Epithelial cell of alveolus of lung (primary cell): ENCODE measurements around the gene UNC5CL. TPM values are rescaled to one million over a fixed set of nuclear protein-coding genes. Genes with fewer than 3 reads are reported as not detected.

Experiments
- total RNA-seq: library from RNA; depleted of rRNA; stranded (reverse); fragments of >200 nt; gene quantifications from 2 replicates; pipeline ENCODE4 v1.2.1, GENCODE V29; 2015

The UNC5CL gene
- 0.13 and 0.32 TPM in 2 replicates for total RNA-seq

DNA sequence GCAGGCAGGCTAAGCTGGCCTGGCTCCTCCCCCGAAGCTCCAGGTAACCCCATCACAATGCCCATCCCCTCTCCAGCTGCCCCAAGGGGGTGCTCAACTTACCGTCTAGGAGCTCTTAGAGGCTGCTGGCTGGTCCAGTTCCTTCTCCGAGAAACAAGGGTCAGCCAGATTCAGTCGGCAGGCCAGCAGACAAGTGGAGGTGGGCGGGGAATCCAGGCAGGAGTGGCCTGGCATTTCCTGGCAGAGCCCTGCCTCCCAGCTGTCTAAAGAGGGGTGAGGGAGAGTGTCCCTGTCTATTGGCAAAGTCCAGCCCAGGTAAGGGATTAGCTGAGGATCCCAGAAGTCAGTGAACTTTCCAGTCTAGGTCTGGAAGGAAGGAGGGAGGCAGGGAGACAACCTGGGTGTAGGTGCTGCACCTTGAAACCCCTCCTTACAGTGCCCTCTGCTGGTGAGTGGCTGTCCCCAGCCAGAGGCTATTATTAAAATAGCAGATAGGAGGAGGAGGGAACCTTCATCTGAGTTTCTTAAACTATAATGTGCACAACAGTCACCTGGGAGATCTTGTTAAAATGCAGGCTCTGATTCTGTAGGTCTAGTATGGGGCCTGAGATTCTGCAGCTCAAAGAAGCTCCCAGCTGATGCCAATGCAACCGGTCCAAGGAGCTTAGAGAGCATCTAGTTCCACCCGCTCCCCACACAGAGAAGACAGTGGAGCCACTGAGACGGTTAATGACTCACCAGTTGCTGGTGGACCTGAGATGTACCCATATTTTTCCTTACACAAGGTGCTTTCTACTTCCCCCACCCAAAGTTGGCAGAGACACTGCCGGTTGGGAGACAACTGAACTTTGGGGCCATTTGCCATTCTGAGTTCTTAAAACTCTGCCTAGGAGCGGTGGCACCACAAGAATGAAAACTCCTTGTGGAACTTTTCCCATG lies at the start of gene UNC5CL:
Gene UNC5CL, minus strand, starts transcription at position 162 of the 939 bp plus-strand sequence. CDS start 4,147 bp downstream, outside the sequence.

DNA sequence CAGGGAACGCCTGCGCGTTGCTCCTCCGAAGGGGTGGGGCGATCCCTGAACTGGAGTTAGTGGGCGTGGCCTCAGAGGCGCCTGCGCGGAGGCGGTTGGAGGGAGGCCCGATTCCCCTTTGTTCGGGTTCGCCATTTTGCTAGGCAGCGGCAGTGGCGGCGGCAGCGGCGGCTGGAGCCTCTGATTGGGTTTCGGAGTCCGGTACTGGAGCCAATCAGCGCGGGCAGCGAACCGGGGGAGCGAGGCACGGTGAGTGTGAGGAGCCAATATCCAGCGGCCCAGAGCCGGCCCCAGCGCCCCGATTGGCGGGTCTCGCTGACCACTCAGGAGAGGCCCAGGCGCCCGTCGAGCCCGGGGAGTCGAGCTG lies 33.8 kb upstream of the UNC5CL start, which contains the start of gene NFYA:
Gene NFYA, plus strand, starts transcription at position 139 of the 367 bp plus-strand sequence. CDS start 6,116 bp downstream, outside the sequence.

DNA sequence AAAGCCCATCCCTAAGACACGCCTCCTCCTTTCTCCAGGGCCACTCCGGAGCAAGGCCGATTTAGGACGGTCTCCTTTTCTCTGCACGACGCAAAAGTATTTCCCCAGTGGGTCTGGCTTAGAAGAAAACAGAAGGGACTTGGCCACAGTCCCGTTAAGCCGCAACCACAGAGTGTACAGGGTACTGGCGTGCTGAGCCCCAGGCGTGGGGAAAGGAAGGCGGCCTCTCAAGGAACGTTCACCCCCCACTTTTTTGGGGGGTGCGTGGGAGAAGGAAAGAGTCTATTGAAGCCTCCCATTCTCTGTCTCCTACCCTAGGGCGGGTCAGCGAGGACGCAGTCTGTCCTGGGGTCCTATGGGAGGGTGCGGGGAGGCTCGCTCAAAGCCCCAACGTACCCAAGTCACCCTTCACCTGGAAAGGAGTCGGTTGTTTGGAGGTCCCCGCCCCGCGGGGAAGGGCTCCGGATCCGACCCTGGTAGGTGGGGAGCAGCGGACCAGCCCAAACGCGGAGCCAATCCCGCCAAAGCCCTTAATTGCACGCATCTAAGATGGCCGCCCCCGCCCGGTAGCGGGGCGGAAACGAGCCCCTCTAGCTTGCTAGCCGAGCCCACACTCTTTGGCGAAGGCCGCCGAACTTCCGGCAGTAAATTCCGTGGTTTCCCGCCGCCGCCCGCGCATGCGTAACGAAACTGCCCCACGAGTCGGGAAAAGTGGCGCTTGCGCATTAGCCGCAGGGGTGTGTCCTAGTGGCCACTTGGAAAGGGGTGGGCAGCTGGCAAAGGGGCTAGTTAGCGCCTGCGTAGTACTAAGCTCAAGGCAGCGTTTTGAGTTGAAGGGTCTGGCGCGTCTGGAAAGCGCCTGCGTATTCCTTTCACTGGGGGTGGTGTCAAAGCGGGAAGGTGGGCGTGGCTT lies 33.2 kb upstream of the UNC5CL start, which contains the start of gene OARD1:
Gene OARD1, minus strand, starts transcription at position 434 of the 913 bp plus-strand sequence. CDS start 722 bp downstream, outside the sequence.

GRCh38 chr6:41053041-41053440 lies 14.0 kb upstream of the UNC5CL start, which contains the start of gene APOBEC2:
Gene APOBEC2, plus strand, starts transcription at chr6:41053202. Its CDS starts 146 bp downstream, at chr6:41053348.

GRCh38 chr6:41042226-41043055 lies 3.4 kb upstream of the UNC5CL start, which contains the start of gene TSPO2:
Gene TSPO2, plus strand, starts transcription at chr6:41042467. Its CDS starts 519 bp downstream, at chr6:41042986.

Other genes with a start within 250 kb of the UNC5CL start
- not detected in 2 replicates for gene TSPO2, start 3.2 kb upstream of the UNC5CL start, total RNA-seq
- gene APOBEC2, start 14.0 kb upstream of the UNC5CL start, total RNA-seq, result not detected in 2 replicates
- 7.9 and 12.8 TPM in 2 replicates for gene OARD1, start 33.1 kb upstream of the UNC5CL start, total RNA-seq
- gene NFYA, start 33.8 kb upstream of the UNC5CL start, total RNA-seq, result 13.8 and 18.1 TPM in 2 replicates
- not detected in 2 replicates for gene TREML1, start 115.1 kb upstream of the UNC5CL start, total RNA-seq
- not detected in 2 replicates for gene TREM2, start 123.9 kb upstream of the UNC5CL start, total RNA-seq
- under 0.01 TPM in 1 of 2 replicates, not detected in the other for gene TREML2, start 161.9 kb upstream of the UNC5CL start, total RNA-seq
- gene TREML4, start 189.1 kb upstream of the UNC5CL start, total RNA-seq, result 0.13 TPM in 1 of 2 replicates, not detected in the other
- 1.2 and 8.7 TPM in 2 replicates for gene TREM1, start 247.5 kb upstream of the UNC5CL start, total RNA-seq